PC-9 (cell line): ENCODE measurements around the gene SLC22A23. TPM values are rescaled to one million over a fixed set of nuclear protein-coding genes. Genes with fewer than 3 reads are reported as not detected.

Experiments used
- BruUV-seq: library from RNA; stranded (reverse); fragments of 400-500 nt; replicated peaks from 2 replicates; lab custom pipeline; 2021; lab: Mats Ljungman, UMichigan
- CTCF ChIA-PET: fragments of 300-600 bp; sonication (Branson Sonifier 250); formaldehyde crosslinking; loops from one replicate; lab custom pipeline; 2022; ENCODE audit warnings: antibody characterized with exemption; lab: Charles Lee
- POLR2A ChIA-PET: fragments of 300-600 bp; sonication (Branson Sonifier 250); formaldehyde crosslinking; loops from one replicate; lab custom pipeline; 2022; ENCODE audit warnings: antibody characterized with exemption; ENCODE audit not compliant: unreplicated experiment; lab: Charles Lee
- DNase-seq, 2 experiments: peaks; one replicate each; pipeline versions ENCODE4 v3.0.0 to v3.0.0-alpha.2; 2015 to 2022; ENCODE audit warnings: mixed read lengths in 1 of 2
- H2AFZ ChIP-seq: fragments of 200-600 bp; sonication (generic); 2 replicates; pipeline ENCODE4 v1.8.1; 2017; ENCODE audit warnings: antibody characterized with exemption
- H3F3A ChIP-seq: fragments of 200-600 bp; sonication (generic); 2 replicates; pipeline ENCODE4 v1.8.1; 2017; ENCODE audit warnings: antibody characterized with exemption, mild to moderate bottlenecking, low read depth; ENCODE audit not compliant: insufficient read depth
- H3K27ac ChIP-seq: fragments of 200-600 bp; sonication (generic); 2 replicates; pipeline ENCODE4 v1.6.1; 2016; ENCODE audit warnings: mixed run types
- H3K27me3 ChIP-seq: fragments of 200-600 bp; sonication (generic); 2 replicates; pipeline ENCODE4 v1.6.1; 2016; ENCODE audit warnings: low read depth, mixed run types; ENCODE audit not compliant: insufficient read depth
- H3K36me3 ChIP-seq: fragments of 200-600 bp; sonication (generic); 2 replicates; pipeline ENCODE4 v1.6.1; 2016; ENCODE audit warnings: low read depth, mixed run types
- H3K4me1 ChIP-seq: fragments of 200-600 bp; sonication (generic); replicated peaks from 2 replicates; pipeline ENCODE4 v1.6.1; 2016; ENCODE audit warnings: mixed run types; ENCODE audit not compliant: insufficient read depth
- H3K4me2 ChIP-seq: fragments of 200-600 bp; sonication (generic); 2 replicates; pipeline ENCODE4 v1.6.1; 2017; ENCODE audit warnings: mixed run types
- H3K4me3 ChIP-seq: fragments of 200-600 bp; sonication (generic); 2 replicates; pipeline ENCODE4 v1.6.1; 2016; ENCODE audit warnings: mixed run types
- H3K79me2 ChIP-seq: fragments of 200-600 bp; sonication (generic); 2 replicates; pipeline ENCODE4 v1.6.1; 2017; ENCODE audit warnings: low read depth, mixed run types
- H3K9me2 ChIP-seq: fragments of 200-600 bp; sonication (generic); 2 replicates; pipeline ENCODE4 v1.8.1; 2017; ENCODE audit warnings: mild to moderate bottlenecking; ENCODE audit not compliant: insufficient read depth
- H3K9me3 ChIP-seq: fragments of 200-600 bp; sonication (generic); 2 replicates; pipeline ENCODE4 v1.8.1; 2016; ENCODE audit warnings: low read depth; ENCODE audit not compliant: insufficient read depth
- H4K20me1 ChIP-seq: fragments of 200-600 bp; sonication (generic); 2 replicates; pipeline ENCODE4 v1.8.1; 2017; ENCODE audit not compliant: insufficient read depth
- CTCF ChIP-seq: fragments of 200-600 bp; sonication (generic); conservative IDR thresholded peaks from 2 replicates; pipeline ENCODE4 v1.6.1; 2017; ENCODE audit warnings: mixed run types, antibody characterized with exemption, mild to moderate bottlenecking, moderate library complexity
- EZH2 ChIP-seq: fragments of 200-600 bp; sonication (generic); IDR thresholded peaks from 2 replicates; pipeline ENCODE4 v1.8.0; 2017; ENCODE audit warnings: antibody characterized with exemption, low read depth
- intact Hi-C: fragments of 100-400 bp; cut with micrococcal nuclease; formaldehyde crosslinking; loops from one replicate; pipeline ENCODE4 v1.10.0; 2022; ENCODE audit not compliant: unreplicated experiment
- total RNA-seq: library from RNA; stranded (reverse); gene quantifications from 2 replicates; pipeline ENCODE4 v1.2.3, GENCODE V29; 2021

The SLC22A23 gene
- total RNA-seq, 1 experiment from 2014 or later: 13.5 TPM

- no peak for TF ChIP-seq CTCF
- TF ChIP-seq EZH2: no peak
- no peaks in the 10 kb centered on the region for H4K20me1 ChIP-seq
- no peaks in the 10 kb centered on the region for H3K79me2 ChIP-seq
- no peak overlapping the region for H3K4me2 ChIP-seq
- H3K9me2 ChIP-seq: no peaks in the 10 kb centered on the region
- ChIA-PET CTCF (no interaction called here), POLR2A (no interaction called here)
- H3K36me3 ChIP-seq: no peaks in the 10 kb centered on the region
- H3K9me3 ChIP-seq: no peaks in the 10 kb centered on the region
- H3K27ac ChIP-seq: no peak overlapping the region
- intact Hi-C loops: no loop called here
- H3K4me1 ChIP-seq: no peaks in the 10 kb centered on the region
- no peak overlapping the region for H3K4me3 ChIP-seq
- peak in 1 of 2 experiments; percentile 47 for DNase-seq
- H3F3A ChIP-seq: no peaks in the 10 kb centered on the region
- no TSS peak for BruUV-seq
- H2AFZ ChIP-seq: no peak overlapping the region
- peaks cover 5% of the 10 kb centered on the region; the same call in 1 of the 2 replicates for H3K27me3 ChIP-seq
These were observed 32.3 kb upstream of the SLC22A23 start for GRCh38 chr6:3489027-3489757.

DNA sequence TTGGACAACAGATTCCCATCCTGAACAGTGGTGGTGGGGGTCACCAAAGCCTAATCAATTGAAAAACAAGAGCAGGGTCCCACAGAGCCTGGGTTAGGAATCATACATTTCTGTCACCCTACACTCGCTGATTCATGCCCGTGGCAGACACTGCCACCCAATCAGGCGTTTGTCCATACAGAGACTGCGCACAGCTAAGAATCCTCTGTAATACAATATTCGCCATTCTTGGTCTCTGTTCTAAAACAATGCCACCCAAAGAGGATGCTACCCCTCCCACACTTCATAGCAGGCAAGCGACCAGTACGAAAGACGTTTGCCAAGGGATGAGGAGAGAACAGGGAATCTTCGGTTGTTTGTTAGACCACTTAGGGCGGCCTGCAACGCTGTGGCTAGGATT is 28.1 kb upstream of the SLC22A23 start:
- peaks cover 4% of the 10 kb centered on the region; the same call in 1 of the 2 replicates for H3K9me3 ChIP-seq
- H3K4me1 ChIP-seq: no peaks in the 10 kb centered on the region
- H3K4me2 ChIP-seq: no peak overlapping the region
- intact Hi-C loops: no loop called here
- H3K4me3 ChIP-seq: no peak overlapping the region
- no peak overlapping the region for H3K27ac ChIP-seq
- H2AFZ ChIP-seq: no peak overlapping the region
- no peaks in the 10 kb centered on the region for H3K36me3 ChIP-seq
- no peaks in the 10 kb centered on the region for H3K79me2 ChIP-seq
- H4K20me1 ChIP-seq: no peaks in the 10 kb centered on the region
- H3F3A ChIP-seq: no peaks in the 10 kb centered on the region
- no peak for TF ChIP-seq EZH2
- no peak for TF ChIP-seq CTCF
- no peaks in the 10 kb centered on the region for H3K9me2 ChIP-seq
- ChIA-PET CTCF (no interaction called here), POLR2A (no interaction called here)
- DNase-seq: no peak
- BruUV-seq: no TSS peak
- no peaks in the 10 kb centered on the region for H3K27me3 ChIP-seq

GRCh38 chr6:3484192-3484591 is 27.3 kb upstream of the SLC22A23 start:
- no peaks in the 10 kb centered on the region for H3F3A ChIP-seq
- TF ChIP-seq CTCF (no peak), EZH2 (no peak)
- H3K9me3 ChIP-seq: peaks cover 7% of the 10 kb centered on the region; the same call in 1 of the 2 replicates
- ChIA-PET POLR2A (no interaction called here), CTCF (no interaction called here)
- H3K79me2 ChIP-seq: no peaks in the 10 kb centered on the region
- no peaks in the 10 kb centered on the region for H3K27me3 ChIP-seq
- BruUV-seq: no TSS peak
- no peak overlapping the region for H3K4me2 ChIP-seq
- no peak overlapping the region for H3K27ac ChIP-seq
- H2AFZ ChIP-seq: no peak overlapping the region
- H3K4me1 ChIP-seq: no peaks in the 10 kb centered on the region
- H3K9me2 ChIP-seq: no peaks in the 10 kb centered on the region
- DNase-seq: peak in 1 of 2 experiments; percentile 18
- intact Hi-C loops: no loop called here
- H3K36me3 ChIP-seq: no peaks in the 10 kb centered on the region
- H3K4me3 ChIP-seq: no peak overlapping the region
- H4K20me1 ChIP-seq: no peaks in the 10 kb centered on the region
